ENCODE data around the gene RNASE12. TPM values are rescaled to one million over a fixed set of nuclear protein-coding genes. Genes with fewer than 3 reads are reported as not detected.

The RNASE12 gene
- total RNA-seq, 1 experiment from 2014 or later: not detected

DNA sequence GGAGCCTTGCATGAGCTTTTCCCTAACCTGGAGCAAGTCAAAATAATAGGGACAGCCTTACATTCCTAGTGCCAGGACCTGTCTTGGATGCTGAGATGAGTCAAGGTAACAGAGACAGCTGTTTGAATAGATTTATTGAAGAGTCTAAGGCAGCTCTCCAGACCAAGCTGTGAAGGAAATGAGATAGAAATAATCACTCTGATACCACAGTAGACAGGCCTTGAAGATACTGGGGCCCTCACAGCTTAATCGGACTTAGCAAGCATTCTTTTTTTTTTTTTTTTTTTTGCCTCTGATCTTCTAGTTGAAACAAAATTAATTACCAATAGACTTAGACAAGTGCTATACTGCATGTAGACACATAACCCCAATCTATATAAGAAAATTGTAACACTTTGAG lies 27.2 kb downstream of the RNASE12 start:
- H3K9me3 Mint-ChIP-seq: peaks cover 8 to 16% of the 10 kb centered on the region in 2 experiments

More for the DNA sequence above, 27.2 kb downstream of the RNASE12 start:
- Histone ChIP-seq H3T11ph (ENCODE audit: low read length) (no peak overlapping the region), H3K79me1 (ENCODE audit: insufficient read depth, low read depth, low read length, poor library complexity, severe bottlenecking) (no peaks in the 10 kb centered on the region), H3K4me1 (ENCODE audit: insufficient read depth, low read length) (peaks cover 2% of the 10 kb centered on the region; the same call in 1 of the 2 replicates), H4K5ac (ENCODE audit: insufficient read length, low read depth, low read length) (no peak overlapping the region), H3K23me2 (ENCODE audit: insufficient read length, low read depth, low read length, poor library complexity, severe bottlenecking) (no peaks in the 10 kb centered on the region), H3K4me2 (ENCODE audit: insufficient read depth, insufficient read length, low read length) (no peak overlapping the region), H4K91ac (ENCODE audit: insufficient read length, low read depth, low read length) (no peak overlapping the region), H3K18ac (ENCODE audit: insufficient read length, low read depth, low read length) (no peak overlapping the region), H2AFZ (ENCODE audit: low read length) (no peak overlapping the region), H4K20me1 (ENCODE audit: control insufficient read depth, insufficient read depth, insufficient read length) (no peaks in the 10 kb centered on the region), H3K56ac (ENCODE audit: insufficient read length, low read depth, low read length) (no peak overlapping the region), H3K23ac (ENCODE audit: insufficient read length, low read depth, low read length) (no peak overlapping the region), H2BK15ac (ENCODE audit: low read depth, low read length) (no peak overlapping the region), H3K27ac (ENCODE audit: insufficient read length, low read depth, low read length) (no peak overlapping the region), H2BK12ac (ENCODE audit: insufficient read length, low read depth, low read length) (no peak overlapping the region), H3K9me3 (ENCODE audit: control insufficient read depth, low read depth, low read length) (peaks cover 2% of the 10 kb centered on the region), H4K8ac (replicated peaks; ENCODE audit: insufficient read length, low read depth, low read length) (no peak overlapping the region), H3K9ac (ENCODE audit: extremely low read depth, insufficient read length, low read length) (no peak overlapping the region), H2BK120ac (ENCODE audit: low read depth, low read length, poor library complexity, severe bottlenecking) (no peak overlapping the region), H3K14ac (ENCODE audit: insufficient read depth, low read length) (no peak overlapping the region), H2BK5ac (ENCODE audit: insufficient read length, low read length) (no peak overlapping the region), H3K4ac (ENCODE audit: low read depth, low read length) (no peak overlapping the region), H3K79me2 (ENCODE audit: insufficient read depth, low read length) (no peaks in the 10 kb centered on the region), H3K27me3 (ENCODE audit: insufficient read depth, low read length) (no peaks in the 10 kb centered on the region), H2AK5ac (ENCODE audit: insufficient read length, low read length) (no peak overlapping the region), H2BK20ac (ENCODE audit: low read depth, low read length, poor library complexity, severe bottlenecking) (no peak overlapping the region)
- no peak for DNase-seq
- no peak overlapping the region for H3K27ac Mint-ChIP-seq
- H3K36me3 Mint-ChIP-seq (ENCODE audit: insufficient read depth in 1 of 3, low read depth in 3 of 3): peaks cover 6 to 13% (median 12%) of the 10 kb centered on the region in 3 experiments
- TF ChIP-seq, protein P1, sequence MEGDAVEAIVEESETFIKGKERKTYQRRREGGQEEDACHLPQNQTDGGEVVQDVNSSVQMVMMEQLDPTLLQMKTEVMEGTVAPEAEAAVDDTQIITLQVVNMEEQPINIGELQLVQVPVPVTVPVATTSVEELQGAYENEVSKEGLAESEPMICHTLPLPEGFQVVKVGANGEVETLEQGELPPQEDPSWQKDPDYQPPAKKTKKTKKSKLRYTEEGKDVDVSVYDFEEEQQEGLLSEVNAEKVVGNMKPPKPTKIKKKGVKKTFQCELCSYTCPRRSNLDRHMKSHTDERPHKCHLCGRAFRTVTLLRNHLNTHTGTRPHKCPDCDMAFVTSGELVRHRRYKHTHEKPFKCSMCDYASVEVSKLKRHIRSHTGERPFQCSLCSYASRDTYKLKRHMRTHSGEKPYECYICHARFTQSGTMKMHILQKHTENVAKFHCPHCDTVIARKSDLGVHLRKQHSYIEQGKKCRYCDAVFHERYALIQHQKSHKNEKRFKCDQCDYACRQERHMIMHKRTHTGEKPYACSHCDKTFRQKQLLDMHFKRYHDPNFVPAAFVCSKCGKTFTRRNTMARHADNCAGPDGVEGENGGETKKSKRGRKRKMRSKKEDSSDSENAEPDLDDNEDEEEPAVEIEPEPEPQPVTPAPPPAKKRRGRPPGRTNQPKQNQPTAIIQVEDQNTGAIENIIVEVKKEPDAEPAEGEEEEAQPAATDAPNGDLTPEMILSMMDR (conservative IDR thresholded peaks at IDR 0.05): no peak
- no peak overlapping the region for H3K4me3 Mint-ChIP-seq
- H3K4me1 Mint-ChIP-seq: peaks cover 42 to 49% of the 10 kb centered on the region in 2 experiments
- no CpG with 5 or more reads among the region's 1 CpG for WGBS (ENCODE audit: extremely low coverage, insufficient read length, low lambda C conversion rate)
- no peaks in the 10 kb centered on the region for H3K27me3 Mint-ChIP-seq (ENCODE audit: low read depth)

Measured in H9 (cell line).